RCC 7860 (cell line): ENCODE measurements around the gene DRD4.
A peak's percentile ranks its signal among the peaks of the same experiment; 100 is the strongest.

Experiments used
- DNase-seq: peaks from one replicate; pipeline ENCODE4 v3.0.0-alpha.2; 2015; ENCODE audit warnings: low spot score
- FAIRE-seq: peaks from 2 replicates; lab custom pipeline; 2012; peaks lifted over from hg19 to GRCh38; lab: Jason Lieb, UNC

The DRD4 gene

DNA sequence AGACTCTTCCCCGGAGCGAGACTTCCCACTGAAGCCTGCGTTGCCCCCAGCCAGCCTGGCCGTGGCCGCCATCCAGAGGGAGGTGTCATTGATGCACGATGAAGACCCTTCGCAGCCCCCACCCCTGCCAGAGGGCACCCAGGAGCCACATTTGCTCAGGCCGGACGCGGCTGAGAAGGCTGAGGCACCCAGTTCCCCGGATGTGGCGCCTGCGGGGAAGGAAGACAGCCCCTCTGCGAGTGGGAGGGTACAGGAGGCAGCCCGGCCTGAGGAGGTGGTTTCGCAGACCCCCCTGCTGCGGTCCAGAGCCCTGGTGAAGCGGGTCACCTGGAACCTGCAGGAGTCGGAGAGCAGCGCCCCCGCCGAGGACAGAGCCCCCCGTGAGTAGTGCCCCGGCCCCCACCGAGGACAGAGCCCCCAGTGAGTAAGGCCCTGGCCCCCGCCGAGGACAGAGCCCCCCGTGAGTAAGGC is 27.7 kb upstream of the DRD4 start:
- FAIRE-seq = no peak
- DNase-seq = no peak

- DNase-seq = no peak
- no peak for FAIRE-seq
These were observed 26.8 kb upstream of the DRD4 start for GRCh38 chr11:610146-610801.

- FAIRE-seq (no peak), DNase-seq (no peak)
These were observed 25.8 kb upstream of the DRD4 start for GRCh38 chr11:611001-611996.

DNA sequence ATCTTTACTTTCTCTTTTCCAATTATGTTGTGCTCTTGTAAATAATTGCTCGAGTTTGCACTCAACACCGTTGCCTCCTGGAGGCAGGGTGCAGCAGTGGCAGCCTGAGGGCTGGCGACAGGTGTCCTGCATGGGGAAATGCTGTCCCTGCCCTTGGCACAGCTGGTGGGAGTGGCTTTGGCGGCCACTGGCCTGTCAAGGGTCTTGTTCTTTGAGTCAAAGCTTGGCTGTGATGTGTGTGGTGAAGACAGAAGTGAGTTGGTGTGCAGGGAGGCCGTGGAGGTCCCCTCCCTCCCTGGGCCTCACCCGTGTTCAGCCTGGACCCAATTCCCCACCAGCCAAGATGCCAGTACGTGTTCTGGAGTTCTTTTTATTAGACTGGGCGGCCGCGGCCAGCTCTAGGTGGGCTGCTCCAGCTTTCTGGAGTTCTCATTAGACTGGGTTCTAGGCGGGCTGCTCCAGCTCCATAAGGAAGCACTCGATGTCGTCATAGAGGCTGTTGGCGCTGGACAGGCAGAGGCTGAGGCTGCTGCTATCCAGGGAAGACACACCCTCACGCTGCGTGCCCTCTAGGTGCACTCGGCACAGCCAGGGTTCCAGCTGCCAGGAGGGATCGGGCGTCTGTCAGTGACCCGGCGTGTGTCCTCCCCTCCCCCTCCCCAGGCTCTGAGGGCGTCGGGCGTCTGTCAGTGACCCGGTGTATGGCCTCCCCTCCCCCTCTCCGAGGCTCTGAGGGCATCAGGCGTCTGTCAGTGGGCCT is 24.7 kb upstream of the DRD4 start:
- FAIRE-seq (no peak), DNase-seq (peak; percentile 10)

DNA sequence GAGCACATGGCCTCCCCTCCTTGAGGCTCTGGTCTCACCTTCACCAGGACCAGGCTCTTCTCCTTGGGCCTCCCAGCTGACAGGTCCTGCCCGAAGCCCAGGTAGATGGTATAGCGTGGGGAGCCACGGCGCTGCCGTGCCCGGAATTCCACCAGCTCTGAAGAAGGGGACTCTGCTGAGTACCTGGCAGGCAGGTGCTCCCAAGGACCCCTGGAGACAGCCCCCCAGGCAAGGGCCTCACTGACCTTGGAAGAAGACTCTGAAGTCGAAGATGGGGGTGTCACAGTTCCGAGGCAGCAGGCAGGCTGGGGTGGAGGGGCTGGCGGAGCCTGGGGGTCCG is 24.1 kb upstream of the DRD4 start:
- FAIRE-seq = no peak
- no peak for DNase-seq

GRCh38 chr11:613369-613968 is 23.6 kb upstream of the DRD4 start:
- DNase-seq = peak; percentile 20
- FAIRE-seq = no peak

DNA sequence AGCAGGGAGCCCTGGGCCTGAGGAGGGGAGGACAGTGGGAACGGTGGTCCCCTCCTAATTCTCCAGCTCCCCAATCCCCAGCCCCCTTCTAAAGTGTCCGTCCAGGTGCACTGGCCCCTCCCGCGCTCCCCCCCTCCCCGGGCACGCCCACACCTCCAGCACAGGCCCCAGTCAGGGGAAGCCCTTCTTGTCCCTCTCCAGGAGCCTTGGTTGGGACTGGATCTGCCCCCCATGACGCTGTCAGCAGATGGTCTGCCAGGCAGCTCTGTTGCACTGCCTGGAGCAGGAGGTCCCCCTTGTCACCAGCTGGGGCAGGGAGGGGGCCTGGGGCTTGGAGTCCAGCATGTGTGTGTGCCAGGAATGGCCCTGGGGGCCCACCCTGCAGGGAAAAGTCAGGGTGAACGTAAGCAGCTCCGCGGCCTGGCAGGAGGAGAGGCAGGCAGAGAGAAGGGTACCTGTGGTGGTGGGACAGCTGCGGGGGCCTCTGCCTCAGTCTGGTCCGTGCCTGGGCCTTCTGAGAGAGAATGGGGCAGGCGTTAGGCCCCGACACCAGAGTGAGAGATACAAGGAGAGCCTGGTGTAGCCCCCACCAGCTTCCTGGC is 22.9 kb upstream of the DRD4 start:
- DNase-seq (no peak), FAIRE-seq (no peak)

GRCh38 chr11:614623-615503 is 22.2 kb upstream of the DRD4 start:
- FAIRE-seq = no peak

GRCh38 chr11:615504-616319 is 21.4 kb upstream of the DRD4 start, which contains the start of gene IRF7:
Gene IRF7 (minus strand): TSS chr11:615950. CDS start chr11:615364, 586 bp downstream.
- FAIRE-seq (no peak), DNase-seq (peak; percentile 48)

More at GRCh38 chr11:614623-615503, 22.2 kb upstream of the DRD4 start:
- no peak for DNase-seq

DNA sequence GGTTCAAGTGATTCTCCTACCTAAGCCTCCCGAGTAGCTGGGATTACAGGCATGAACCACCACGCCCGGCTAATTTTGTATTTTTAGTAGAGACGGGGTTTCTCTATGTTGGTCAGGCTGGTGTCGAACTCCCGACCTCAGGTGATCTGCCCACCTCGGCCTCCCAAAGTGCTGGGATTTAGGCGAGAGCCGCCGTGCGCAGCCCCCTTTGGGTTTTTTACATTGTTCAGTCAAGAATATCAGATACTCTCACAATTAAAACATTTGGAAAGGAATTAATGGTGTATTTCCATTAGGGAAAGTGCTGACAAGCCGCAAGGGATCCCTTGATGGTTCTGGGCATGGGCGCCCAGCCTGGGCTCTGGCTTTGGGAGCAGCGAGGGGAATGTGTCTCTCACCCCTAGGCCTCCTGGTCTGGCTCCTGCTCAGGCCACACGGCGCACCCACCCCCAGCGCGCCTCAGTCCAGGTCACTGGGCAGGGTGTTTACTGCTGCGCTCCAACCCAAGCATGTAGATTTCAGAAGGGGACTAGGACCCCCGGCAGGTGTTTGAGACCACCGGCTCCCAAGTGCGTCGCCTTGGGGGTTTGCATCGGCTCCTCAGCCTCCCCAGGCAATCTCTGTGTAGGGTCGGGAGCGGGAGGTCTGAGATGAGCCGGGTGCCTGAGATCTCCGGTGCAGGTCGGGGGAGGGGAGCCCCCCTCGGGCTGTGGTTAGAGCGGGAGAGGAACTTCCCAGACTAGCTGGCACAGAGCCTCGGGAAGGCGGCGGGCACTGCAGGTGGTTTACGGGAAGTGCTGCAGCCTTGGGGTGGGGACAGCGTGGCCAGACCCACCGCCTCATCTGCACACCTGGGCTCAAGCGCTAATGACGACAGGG is 20.5 kb upstream of the DRD4 start:
- DNase-seq = no peak
- FAIRE-seq = no peak

- no peak for DNase-seq
- no peak for FAIRE-seq
These were observed 19.7 kb upstream of the DRD4 start for GRCh38 chr11:617199-617911.

DNA sequence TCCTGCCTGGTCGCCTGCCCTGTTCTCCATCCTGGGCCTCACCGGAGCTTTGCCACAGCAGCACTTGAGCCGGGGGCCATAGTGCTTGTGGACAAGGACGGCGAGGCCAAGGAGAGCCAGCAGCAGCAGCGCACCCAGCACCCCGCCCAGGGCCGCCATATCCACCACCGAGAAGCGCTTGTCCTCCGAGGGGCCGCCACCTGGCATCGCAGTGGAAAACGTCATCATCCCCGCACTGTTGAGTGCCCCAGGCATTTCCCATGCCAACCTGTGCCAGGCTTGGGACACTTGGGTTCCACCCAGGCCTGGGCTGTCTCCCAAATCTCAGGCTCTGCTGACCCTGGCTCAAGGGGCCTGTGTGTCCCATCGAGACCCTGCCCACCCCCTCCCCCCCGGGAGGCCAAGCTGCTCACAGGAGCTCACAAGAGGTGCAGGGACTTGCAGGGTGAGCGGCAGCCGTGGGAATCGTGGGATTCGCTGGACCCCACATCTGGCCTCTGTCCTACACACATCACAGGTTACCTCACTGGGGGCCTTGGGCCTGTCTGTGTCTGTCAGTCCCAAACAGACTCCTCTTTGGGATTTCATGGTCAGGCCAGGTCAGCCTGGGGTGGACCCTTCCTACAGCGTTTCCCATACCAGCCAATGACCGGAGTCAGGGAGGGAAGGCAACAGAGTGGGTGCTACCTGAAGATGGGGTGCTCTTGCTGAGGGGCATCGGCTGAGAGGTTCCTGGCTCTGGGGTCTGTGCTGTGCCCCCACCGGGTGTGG is 19.0 kb upstream of the DRD4 start:
- no peak for FAIRE-seq
- DNase-seq = no peak

DNA sequence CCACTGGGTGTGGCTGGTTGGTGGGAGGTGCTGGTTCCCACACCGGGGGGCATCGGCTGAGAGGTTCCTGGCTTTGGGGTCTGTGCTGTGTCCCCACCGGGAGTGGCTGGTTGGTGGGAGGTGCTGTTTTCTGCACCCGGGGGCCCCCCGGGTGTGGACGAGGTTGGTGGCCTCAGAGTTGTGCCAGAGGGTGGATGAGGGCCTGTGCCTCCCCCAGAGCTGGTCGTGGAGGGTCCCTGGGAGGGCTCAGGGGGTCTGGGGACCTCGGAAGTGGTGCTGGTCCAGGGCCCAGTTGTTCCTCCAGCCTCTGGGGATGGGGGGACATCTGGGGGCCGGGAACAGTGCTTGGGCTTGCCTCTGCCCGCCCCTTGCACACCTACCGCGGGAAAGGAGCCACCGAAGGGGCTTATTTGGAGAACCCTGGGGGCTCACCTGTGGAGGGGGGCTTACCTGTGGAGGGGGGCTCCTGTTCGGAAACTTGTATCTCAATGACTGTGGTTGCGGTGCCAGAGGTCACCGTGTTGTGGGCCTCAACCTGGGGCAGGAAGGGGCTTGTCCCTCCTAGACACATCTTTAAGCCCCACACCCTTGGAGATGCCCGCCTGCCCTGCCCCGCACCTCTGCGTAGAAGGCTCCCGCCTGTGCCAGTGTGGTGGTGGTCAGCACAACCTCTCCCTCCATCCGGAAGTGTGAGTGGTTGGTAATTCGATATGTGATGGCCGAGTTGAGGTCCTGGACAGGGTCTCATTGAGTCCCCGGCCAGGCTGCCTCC is 18.0 kb upstream of the DRD4 start:
- FAIRE-seq (no peak), DNase-seq (no peak)

GRCh38 chr11:619628-620050 is 17.4 kb upstream of the DRD4 start:
- no peak for FAIRE-seq
- DNase-seq = no peak

DNA sequence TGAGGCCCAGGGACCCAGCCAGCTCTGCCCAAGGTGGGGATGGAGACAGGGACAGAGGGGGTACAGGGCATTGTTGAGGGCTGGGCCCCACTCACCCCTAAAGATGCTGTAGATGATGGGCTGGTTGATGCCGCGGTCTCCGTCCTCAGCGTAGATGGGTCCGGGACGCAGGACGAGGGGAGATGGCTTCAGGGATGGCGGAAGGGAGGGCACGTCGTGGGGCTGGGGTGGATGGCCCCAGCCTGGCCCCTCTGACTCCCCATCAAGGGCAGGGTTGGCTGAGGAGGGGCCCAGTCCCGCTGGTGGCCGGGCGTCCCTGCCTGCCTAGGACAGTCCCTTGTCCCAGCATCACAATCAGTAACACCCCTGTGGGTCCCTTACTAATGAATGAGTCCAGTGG is 16.9 kb upstream of the DRD4 start:
- DNase-seq (no peak), FAIRE-seq (no peak)
